DND-41 (cell line): ENCODE data around the gene IL12B.
"Not testable (repeated sequence)": the region's sequence is repeated elsewhere in the genome, so short reads cannot be mapped to it uniquely, and the experiment has no call there.

Experiments
- ATAC-seq: fragments of 200-7000 bp; cut with Tn5 transposase; 3 replicates; pipeline ENCODE4 v1.9.1; 2021; ENCODE audit warnings: low read depth; ENCODE audit not compliant: insufficient read depth
- DNase-seq: peaks from one replicate; pipeline ENCODE4 v3.0.0-alpha.2; 2020
- H2AFZ ChIP-seq: 2 replicates; pipeline ENCODE4 v1.6.0; 2012; ENCODE audit warnings: low read depth, low read length
- H3K27ac ChIP-seq: 2 replicates; pipeline ENCODE4 v1.5.1; 2012; ENCODE audit warnings: low read length, inconsistent platforms
- H3K27me3 ChIP-seq: fragments of 200-600 bp; sonication (generic); 2 replicates; pipeline ENCODE4 v1.6.0; 2012; ENCODE audit warnings: low read length, mild to moderate bottlenecking, inconsistent platforms; ENCODE audit not compliant: insufficient read depth, poor library complexity
- H3K36me3 ChIP-seq: 2 replicates; pipeline ENCODE4 v1.5.1; 2012; ENCODE audit warnings: low read length, inconsistent platforms; ENCODE audit not compliant: insufficient read depth
- H3K4me1 ChIP-seq: 2 replicates; pipeline ENCODE4 v1.5.1; 2012; ENCODE audit warnings: mild to moderate bottlenecking, low read length; ENCODE audit not compliant: insufficient read depth
- H3K4me2 ChIP-seq: 2 replicates; pipeline ENCODE4 v1.6.0; 2012; ENCODE audit warnings: mild to moderate bottlenecking, moderate library complexity, low read length, inconsistent platforms; ENCODE audit not compliant: insufficient read depth
- H3K4me3 ChIP-seq, 2 experiments: fragments of 200-600 bp in 1 of 2; shearing (Covaris generic) in 1 of 2; 2 replicates each; pipeline ENCODE4 v1.5.1; 2012 to 2016; ENCODE audit warnings: inconsistent platforms in 2 of 2, low read length in 2 of 2, mild to moderate bottlenecking in 2 of 2, low read depth in 1 of 2, moderate library complexity in 1 of 2
- H3K79me2 ChIP-seq: 2 replicates; pipeline ENCODE4 v1.6.0; 2012; ENCODE audit warnings: low read length, inconsistent platforms; ENCODE audit not compliant: insufficient read depth
- H3K9ac ChIP-seq: 2 replicates; pipeline ENCODE4 v1.6.0; 2012; ENCODE audit warnings: low read depth, mild to moderate bottlenecking, inconsistent platforms, low read length, moderate library complexity
- H3K9me3 ChIP-seq: 2 replicates; pipeline ENCODE4 v1.5.1; 2012; ENCODE audit warnings: low read length, moderate library complexity, mild to moderate bottlenecking, inconsistent platforms; ENCODE audit not compliant: insufficient read depth, severe bottlenecking
- H4K20me1 ChIP-seq: 2 replicates; pipeline ENCODE4 v1.6.0; 2012; ENCODE audit warnings: low read length; ENCODE audit not compliant: insufficient read depth
- EZH2 ChIP-seq: IDR thresholded peaks from 3 replicates; pipeline ENCODE4 v1.6.1; 2012; ENCODE audit warnings: borderline replicate concordance, low read depth, mild to moderate bottlenecking, moderate library complexity, low read length, inconsistent platforms; ENCODE audit not compliant: severe bottlenecking
- TF ChIP-seq, protein P1 (sequence below): IDR thresholded peaks from 2 replicates; pipeline ENCODE4 v1.5.1; 2012; ENCODE audit warnings: borderline replicate concordance, low read length, moderate library complexity, mild to moderate bottlenecking; ENCODE audit not compliant: poor library complexity, severe bottlenecking; ENCODE audit errors: extremely low read depth

Gene IL12B

GRCh38 chr5:159303286-159303685, 27.0 kb downstream of the IL12B start:
- Histone ChIP-seq H2AFZ (no peak overlapping the region), H3K4me3 (no peak overlapping the region), H3K9me3 (peaks cover 19% of the 10 kb centered on the region), H3K27me3 (peaks cover 10% of the 10 kb centered on the region), H3K79me2 (no peaks in the 10 kb centered on the region), H4K20me1 (no peaks in the 10 kb centered on the region), H3K4me1 (no peaks in the 10 kb centered on the region), H3K36me3 (no peaks in the 10 kb centered on the region), H3K4me2 (no peak overlapping the region), H3K9ac (no peak overlapping the region), H3K27ac (no peak overlapping the region)
- ATAC-seq (no peak), DNase-seq (no peak)
- no peak for TF ChIP-seq EZH2
- TF ChIP-seq, protein P1, sequence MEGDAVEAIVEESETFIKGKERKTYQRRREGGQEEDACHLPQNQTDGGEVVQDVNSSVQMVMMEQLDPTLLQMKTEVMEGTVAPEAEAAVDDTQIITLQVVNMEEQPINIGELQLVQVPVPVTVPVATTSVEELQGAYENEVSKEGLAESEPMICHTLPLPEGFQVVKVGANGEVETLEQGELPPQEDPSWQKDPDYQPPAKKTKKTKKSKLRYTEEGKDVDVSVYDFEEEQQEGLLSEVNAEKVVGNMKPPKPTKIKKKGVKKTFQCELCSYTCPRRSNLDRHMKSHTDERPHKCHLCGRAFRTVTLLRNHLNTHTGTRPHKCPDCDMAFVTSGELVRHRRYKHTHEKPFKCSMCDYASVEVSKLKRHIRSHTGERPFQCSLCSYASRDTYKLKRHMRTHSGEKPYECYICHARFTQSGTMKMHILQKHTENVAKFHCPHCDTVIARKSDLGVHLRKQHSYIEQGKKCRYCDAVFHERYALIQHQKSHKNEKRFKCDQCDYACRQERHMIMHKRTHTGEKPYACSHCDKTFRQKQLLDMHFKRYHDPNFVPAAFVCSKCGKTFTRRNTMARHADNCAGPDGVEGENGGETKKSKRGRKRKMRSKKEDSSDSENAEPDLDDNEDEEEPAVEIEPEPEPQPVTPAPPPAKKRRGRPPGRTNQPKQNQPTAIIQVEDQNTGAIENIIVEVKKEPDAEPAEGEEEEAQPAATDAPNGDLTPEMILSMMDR: no peak

- not testable (repeated sequence) for H3K9ac ChIP-seq, DNase-seq, H3K4me1 ChIP-seq, H2AFZ ChIP-seq, H3K79me2 ChIP-seq, H3K27ac ChIP-seq, ATAC-seq, H3K36me3 ChIP-seq, H3K4me2 ChIP-seq, H4K20me1 ChIP-seq, H3K27me3 ChIP-seq, H3K4me3 ChIP-seq
- H3K9me3 ChIP-seq: peaks cover 26% of the 10 kb centered on the region
Measured at GRCh38 chr5:159301929-159302860, 28.1 kb downstream of the IL12B start.

DNA sequence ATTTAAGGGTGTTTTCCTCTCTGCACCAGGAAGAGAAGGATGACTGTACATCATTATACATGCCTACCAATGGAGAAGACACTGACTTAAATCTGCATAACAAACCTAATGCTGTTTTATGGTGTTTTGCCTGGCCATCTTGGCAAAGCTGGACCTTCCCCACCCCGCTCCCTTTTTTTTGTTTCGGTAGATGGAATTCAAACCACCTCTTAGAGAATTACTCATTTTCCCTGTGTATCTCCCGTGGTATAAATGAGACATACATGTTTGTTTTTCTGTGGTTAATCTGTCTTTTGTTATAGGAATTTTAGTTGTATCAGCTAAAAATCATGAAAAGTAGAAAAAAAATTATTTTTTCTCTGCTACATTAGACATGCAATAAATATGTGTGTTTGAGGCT, 28.8 kb downstream of the IL12B start:
- TF ChIP-seq, protein P1: no peak
- TF ChIP-seq EZH2: no peak
- Histone ChIP-seq H3K79me2 (no peaks in the 10 kb centered on the region), H3K27me3 (peaks cover 7% of the 10 kb centered on the region), H3K9me3 (peaks cover 26% of the 10 kb centered on the region), H3K4me2 (no peak overlapping the region), H2AFZ (no peak overlapping the region), H3K4me3 (no peak overlapping the region), H3K36me3 (no peaks in the 10 kb centered on the region), H3K4me1 (no peaks in the 10 kb centered on the region), H3K27ac (no peak overlapping the region), H3K9ac (no peak overlapping the region), H4K20me1 (no peaks in the 10 kb centered on the region)
- ATAC-seq: no peak
- DNase-seq: no peak

DNA sequence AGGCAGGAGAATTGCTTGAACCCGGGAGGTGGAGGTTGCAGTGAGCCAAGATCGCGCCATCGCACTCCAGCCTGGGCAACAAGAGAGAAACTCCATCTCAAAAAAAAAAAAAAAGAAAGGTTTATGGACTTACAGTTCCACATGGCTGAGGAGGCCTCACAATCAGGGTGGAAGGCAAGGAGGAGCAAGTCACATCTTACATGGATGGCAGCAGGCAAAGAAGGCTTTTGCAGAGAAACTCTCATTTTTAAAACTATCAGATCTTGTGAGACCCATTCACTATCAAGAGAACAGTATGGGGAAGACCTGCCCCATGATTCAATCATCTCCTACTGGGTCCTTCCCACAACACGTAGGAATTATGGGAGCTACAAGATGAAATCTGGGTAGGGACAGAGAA, 33.0 kb downstream of the IL12B start:
- H4K20me1 ChIP-seq, ATAC-seq, H3K9ac ChIP-seq, H3K79me2 ChIP-seq, H3K4me2 ChIP-seq, H3K36me3 ChIP-seq, H2AFZ ChIP-seq, H3K4me3 ChIP-seq, DNase-seq, H3K27me3 ChIP-seq, H3K4me1 ChIP-seq, H3K27ac ChIP-seq: not testable (repeated sequence)
- H3K9me3 ChIP-seq: peaks cover 16% of the 10 kb centered on the region
